HK-2 (cell line): ENCODE measurements around the gene EFCAB10.
"Not testable (repeated sequence)": the region's sequence is repeated elsewhere in the genome, so short reads cannot be mapped to it uniquely, and the experiment has no call there.

ENCODE experiments used
- DNase-seq: peaks from one replicate; pipeline ENCODE4 v3.0.0-alpha.2; 2018; ENCODE audit not compliant: unreplicated experiment

The EFCAB10 gene

GRCh38 chr7:105599080-105599479 is 17.8 kb upstream of the EFCAB10 start:
- not testable (repeated sequence) for DNase-seq

GRCh38 chr7:105596866-105597265 is 15.6 kb upstream of the EFCAB10 start:
- DNase-seq, result no peak

GRCh38 chr7:105594034-105594433 is 12.7 kb upstream of the EFCAB10 start:
- DNase-seq, result no peak

GRCh38 chr7:105591522-105591921 is 10.2 kb upstream of the EFCAB10 start:
- DNase-seq, result no peak

- no peak for DNase-seq
These were observed 9.5 kb upstream of the EFCAB10 start for GRCh38 chr7:105590793-105591192.

GRCh38 chr7:105589356-105590077 is 8.2 kb upstream of the EFCAB10 start:
- peak; percentile 72 for DNase-seq

GRCh38 chr7:105587909-105588635 is 6.8 kb upstream of the EFCAB10 start:
- DNase-seq, result peak; percentile 18

GRCh38 chr7:105585850-105586500 is 4.7 kb upstream of the EFCAB10 start:
- DNase-seq, result no peak

GRCh38 chr7:105584165-105584564 is 2.9 kb upstream of the EFCAB10 start:
- DNase-seq, result no peak

- no peak for DNase-seq
These were observed 1.8 kb upstream of the EFCAB10 start for GRCh38 chr7:105583061-105583460.

- peak; percentile 45 for DNase-seq
These were observed 1.1 kb downstream of the EFCAB10 start for GRCh38 chr7:105580022-105580740.

GRCh38 chr7:105578496-105578895 is 2.8 kb downstream of the EFCAB10 start:
- DNase-seq, result no peak

GRCh38 chr7:105577251-105577650 is 4.0 kb downstream of the EFCAB10 start:
- DNase-seq, result no peak

- DNase-seq, result no peak
These were observed 9.4 kb downstream of the EFCAB10 start for GRCh38 chr7:105571891-105572290.

GRCh38 chr7:105567821-105568220 is 13.5 kb downstream of the EFCAB10 start:
- no peak for DNase-seq

GRCh38 chr7:105567024-105567423 is 14.3 kb downstream of the EFCAB10 start:
- DNase-seq, result no peak

GRCh38 chr7:105565190-105565589 is 16.1 kb downstream of the EFCAB10 start:
- DNase-seq, result no peak

- DNase-seq, result no peak
These were observed 21.4 kb downstream of the EFCAB10 start for GRCh38 chr7:105559926-105560325.

GRCh38 chr7:105538339-105538738 is 43.0 kb downstream of the EFCAB10 start:
- no peak for DNase-seq

GRCh38 chr7:105532709-105533460 is 48.4 kb downstream of the EFCAB10 start:
- DNase-seq, result no peak
